Pancreas (tissue), 10 donors: ENCODE results near the gene ABL2. TPM values are rescaled to one million over a fixed set of nuclear protein-coding genes. Genes with fewer than 3 reads are reported as not detected.
"Not testable (repeated sequence)": the region's sequence is repeated elsewhere in the genome, so short reads cannot be mapped to it uniquely, and the experiment has no call there.

ENCODE experiments used
- ATAC-seq, 4 donors: fragments of 200-7000 bp; cut with Tn5 transposase; one replicate each; pipeline versions ENCODE4 v1.8.0 to v1.9.1; 2020; ENCODE audit warnings: mild to moderate bottlenecking in 4 of 4, moderate library complexity in 4 of 4
- DNase-seq, 6 donors: peaks; one replicate each; pipeline ENCODE4 v3.0.0-alpha.2; 2020
- FAIRE-seq: peaks from 2 replicates; lab custom pipeline; 2012; peaks lifted over from hg19 to GRCh38; lab: Jason Lieb, UNC
- H3K27ac ChIP-seq, 4 donors: fragments of 200-600 bp; sonication (generic); 1 replicate in 3 of 4; 2 replicates in 1 of 4; pipeline versions ENCODE4 v1.5.0 to v1.8.0; 2020
- H3K27me3 ChIP-seq, 4 donors: fragments of 200-600 bp; one replicate each; pipeline ENCODE4 v1.8.0; 2021
- H3K36me3 ChIP-seq, 3 donors: fragments of 200-600 bp; sonication (generic) in 1 of 3; one replicate each; pipeline versions ENCODE4 v1.5.0 to v1.8.0; 2020 to 2021
- H3K4me1 ChIP-seq, 3 donors: fragments of 200-600 bp; one replicate each; pipeline ENCODE4 v1.8.0; 2021
- H3K4me3 ChIP-seq, 4 donors: fragments of 200-600 bp; sonication (generic) in 2 of 4; one replicate each; pipeline versions ENCODE4 v1.5.0 to v1.8.0; 2020 to 2021
- H3K9me3 ChIP-seq, 4 donors: fragments of 200-600 bp; one replicate each; pipeline ENCODE4 v1.8.0; 2021
- CTCF ChIP-seq, 4 donors: fragments of 200-600 bp; sonication (generic) in 3 of 4; IDR thresholded peaks; one replicate each; pipeline versions ENCODE4 v1.5.0 to v1.8.0; 2021; ENCODE audit warnings: antibody characterized with exemption in 4 of 4
- WGBS, 2 donors: extraction: QIAGEN DNeasy Blood & Tissue Kit; methylation state at CpG; one replicate each; pipeline ENCODE4 v1.1.7; 2013; 5-methylcytosine and 5-hydroxymethylcytosine counted together
- intact Hi-C, 3 donors: fragments of 100-400 bp; cut with DNase I; formaldehyde crosslinking; loops; one replicate each; pipeline versions ENCODE4 v1.11.1 to v1.14.2; 2022
- polyA plus RNA-seq, 2 donors: library from polyadenylated mRNA; stranded (reverse); fragments of 200-250 nt; gene quantifications; one replicate each; pipeline ENCODE4 v1.2.3, GENCODE V29; 2013
- total RNA-seq, 6 donors: library from RNA; stranded (reverse); fragmentation: NEBNext Ultra II Directional in 4 of 6; extraction: Animal tissue kit (Norgen Biotek cat#: 25700) in 4 of 6; gene quantifications; one replicate each; pipeline versions ENCODE4 v1.2.1 to v1.2.4, GENCODE V29; 2021 to 2023
- donor health status: healthy with polysubstance abuse.
- donor health status: DM: no; HTN: no; CAD: no; lungs with moderate emphysema.
- donor health status: DM: no; HTN: no; CAD: no.
- donor health status: control.
- donor health status: control.
- donor health status: Bipolar disorder and iron deficiency.
- donor health status: DM: yes; HTN: yes; CAD: no.
- donor health status: DM: no; HTN: no; CAD: no.
- donor health status: DM: no; HTN: no; CAD: no.
- donor health status: DM: yes; HTN: yes; CAD: no.

ABL2 gene
- total and polyA plus RNA-seq, 8 donors = 3.4 to 13.8 (median 8.9) TPM

GRCh38 chr1:179217943-179218507 lies 11.5 kb downstream of the ABL2 start:
- no peak for TF ChIP-seq CTCF (IDR thresholded peaks at IDR 0.05)
- intact Hi-C loops = no loop called here
- Histone ChIP-seq H3K36me3 (no peaks in the 10 kb centered on the region), H3K27ac (peak overlapping the region in 2 of 4 donors; percentile 53 to 55), H3K27me3 (no peaks in the 10 kb centered on the region), H3K9me3 (no peaks in the 10 kb centered on the region), H3K4me3 (no peak overlapping the region), H3K4me1 (peaks cover 0 to 11% (median 6%) of the 10 kb centered on the region in 3 donors)
- DNase-seq (no peak), ATAC-seq (peak; percentile 48 to 89 (median 70)), FAIRE-seq (no peak)
- 62 to 69% methylated on average over 5 of the region's 5 CpGs for WGBS, 2 donors

GRCh38 chr1:179213317-179213716 lies 16.2 kb downstream of the ABL2 start:
- FAIRE-seq, DNase-seq, ATAC-seq, H3K27me3 ChIP-seq, H3K4me3 ChIP-seq, H3K36me3 ChIP-seq, H3K9me3 ChIP-seq, H3K27ac ChIP-seq, intact Hi-C loops: not testable (repeated sequence)
- peaks cover 3 to 13% (median 10%) of the 10 kb centered on the region in 3 donors for H3K4me1 ChIP-seq
- WGBS, 2 donors = 99 to 100% methylated on average over 3 of the region's 3 CpGs

- Histone ChIP-seq H3K4me3 (no peak overlapping the region), H3K9me3 (no peaks in the 10 kb centered on the region), H3K27ac (no peak overlapping the region), H3K36me3 (no peaks in the 10 kb centered on the region), H3K27me3 (no peaks in the 10 kb centered on the region), H3K4me1 (peaks cover 11 to 34% (median 17%) of the 10 kb centered on the region in 3 donors)
- DNase-seq = no peak
- ATAC-seq = no peak
- intact Hi-C loops = no loop called here
- FAIRE-seq = no peak
- TF ChIP-seq CTCF (IDR thresholded peaks at IDR 0.05) = no peak
- 90 to 100% methylated on average over 1 of the region's 1 CpG for WGBS, 2 donors
Measured at GRCh38 chr1:179208681-179209477, 20.6 kb downstream of the ABL2 start.

- no peak overlapping the region for H3K27ac ChIP-seq
- no peaks in the 10 kb centered on the region for H3K27me3 ChIP-seq
- H3K4me3 ChIP-seq = no peak overlapping the region
- no peaks in the 10 kb centered on the region for H3K9me3 ChIP-seq
- H3K4me1 ChIP-seq = peaks cover 11 to 34% (median 17%) of the 10 kb centered on the region in 3 donors
- ATAC-seq = peak in 2 of 4 donors; percentile 26 to 38
- intact Hi-C loops = no loop called here
- no peak for DNase-seq
- no peak for TF ChIP-seq CTCF (IDR thresholded peaks at IDR 0.05)
- 77% methylated on average over 3 of the region's 3 CpGs for WGBS, 2 donors
- no peaks in the 10 kb centered on the region for H3K36me3 ChIP-seq
- FAIRE-seq = no peak
Measured at GRCh38 chr1:179206812-179207211, 22.7 kb downstream of the ABL2 start.

- WGBS, 2 donors = 90 to 98% methylated on average over 4 of the region's 4 CpGs
- Histone ChIP-seq H3K27me3 (no peaks in the 10 kb centered on the region), H3K27ac (no peak overlapping the region), H3K4me1 (peaks cover 11 to 30% (median 11%) of the 10 kb centered on the region in 3 donors), H3K4me3 (no peak overlapping the region), H3K36me3 (no peaks in the 10 kb centered on the region), H3K9me3 (no peaks in the 10 kb centered on the region)
- no peak for TF ChIP-seq CTCF (IDR thresholded peaks at IDR 0.05)
- DNase-seq (no peak), FAIRE-seq (no peak), ATAC-seq (no peak)
- intact Hi-C loops = no loop called here
Measured at GRCh38 chr1:179205284-179205683, 24.2 kb downstream of the ABL2 start.
